Esophagus muscularis mucosa (tissue), 4 donors: ENCODE results near the gene SLC22A13.

Source experiments
- CTCF ChIP-seq, 3 experiments: fragments of 200-600 bp in 2 of 3; fragments of 450-650 bp in 1 of 3; sonication (generic) in 2 of 3; IDR thresholded peaks; one replicate each; pipeline ENCODE4 v1.5.1; 2017 to 2019; ENCODE audit warnings: antibody characterized with exemption in 3 of 3, mild to moderate bottlenecking in 2 of 3, moderate library complexity in 1 of 3
- EP300 ChIP-seq: sonication (generic); formaldehyde crosslinking; IDR thresholded peaks from one replicate; pipeline ENCODE4 v1.6.1; 2017; ENCODE audit warnings: antibody characterized with exemption
- POLR2AphosphoS5 ChIP-seq, 2 donors: sonication (generic); formaldehyde crosslinking; IDR thresholded peaks; one replicate each; pipeline ENCODE4 v1.6.1; 2017; ENCODE audit warnings: antibody characterized with exemption in 2 of 2

GRCh38 chr3:38257583-38257982 is 8.0 kb upstream of the SLC22A13 start:
- TF ChIP-seq POLR2AphosphoS5 (IDR thresholded peaks at IDR 0.05) (no peak), CTCF (IDR thresholded peaks at IDR 0.05) (no peak), EP300 (no peak)
